IMR-90 (cell line): ENCODE data around the gene HPSE2.

Experiments used
- FOS ChIP-seq: fragments of 150-350 bp; IDR thresholded peaks from 2 replicates; pipeline ENCODE4 v1.6.1; 2016; ENCODE audit warnings: low read depth, low read length
- MAFK ChIP-seq: IDR thresholded peaks from 2 replicates; pipeline ENCODE4 v1.6.1; 2012; ENCODE audit warnings: low read depth, low read length, improper control_type of control experiment
- MXI1 ChIP-seq: IDR thresholded peaks from 2 replicates; pipeline ENCODE4 v1.6.1; 2012; ENCODE audit warnings: low read depth, mild to moderate bottlenecking, low read length, moderate library complexity, borderline replicate concordance
- POLR2A ChIP-seq: IDR thresholded peaks from 2 replicates; pipeline ENCODE4 v1.6.1; 2012; ENCODE audit warnings: mild to moderate bottlenecking, low read depth, low read length
- RAD21 ChIP-seq: IDR thresholded peaks from 2 replicates; pipeline ENCODE4 v1.6.1; 2012; ENCODE audit warnings: low read length, improper control_type of control experiment
- RFX5 ChIP-seq: IDR thresholded peaks from 2 replicates; pipeline ENCODE4 v1.8.0; 2012; ENCODE audit warnings: low read depth, mild to moderate bottlenecking, low read length, moderate library complexity
- SMC3 ChIP-seq: fragments of 150-350 bp; IDR thresholded peaks from 2 replicates; pipeline ENCODE4 v1.6.1; 2016; ENCODE audit warnings: low read depth, mild to moderate bottlenecking, antibody characterized with exemption, low read length, moderate library complexity
- TF ChIP-seq, protein P1 (sequence below): conservative IDR thresholded peaks from 2 replicates; pipeline ENCODE4 v1.5.1; 2012; ENCODE audit warnings: mild to moderate bottlenecking, low read depth, low read length, improper control_type of control experiment

DNA sequence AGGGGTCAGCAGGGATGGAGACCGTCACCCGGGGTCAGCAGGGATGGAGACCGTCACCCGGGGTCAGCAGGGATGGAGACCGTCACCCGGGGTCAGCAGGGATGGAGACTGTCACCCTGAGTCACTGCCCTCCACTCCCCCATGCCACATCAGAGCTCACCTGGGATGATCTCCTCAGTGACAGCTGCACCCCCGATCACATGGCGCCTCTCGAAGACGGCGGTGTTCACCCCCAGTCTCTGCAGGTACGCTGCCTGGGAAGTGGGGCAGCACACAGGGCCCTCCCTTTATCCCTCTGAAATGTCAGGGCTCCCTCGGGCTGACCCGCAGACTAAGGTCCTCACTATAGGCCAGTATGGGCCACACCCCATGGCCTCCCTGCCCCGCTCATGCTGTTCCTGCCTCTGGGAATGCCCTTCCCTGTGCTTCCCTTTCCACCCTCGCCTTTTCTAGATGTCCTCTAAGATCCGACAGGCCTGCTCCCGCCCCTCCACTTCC is 827.9 kb downstream of the HPSE2 start:
- TF ChIP-seq, protein P1, sequence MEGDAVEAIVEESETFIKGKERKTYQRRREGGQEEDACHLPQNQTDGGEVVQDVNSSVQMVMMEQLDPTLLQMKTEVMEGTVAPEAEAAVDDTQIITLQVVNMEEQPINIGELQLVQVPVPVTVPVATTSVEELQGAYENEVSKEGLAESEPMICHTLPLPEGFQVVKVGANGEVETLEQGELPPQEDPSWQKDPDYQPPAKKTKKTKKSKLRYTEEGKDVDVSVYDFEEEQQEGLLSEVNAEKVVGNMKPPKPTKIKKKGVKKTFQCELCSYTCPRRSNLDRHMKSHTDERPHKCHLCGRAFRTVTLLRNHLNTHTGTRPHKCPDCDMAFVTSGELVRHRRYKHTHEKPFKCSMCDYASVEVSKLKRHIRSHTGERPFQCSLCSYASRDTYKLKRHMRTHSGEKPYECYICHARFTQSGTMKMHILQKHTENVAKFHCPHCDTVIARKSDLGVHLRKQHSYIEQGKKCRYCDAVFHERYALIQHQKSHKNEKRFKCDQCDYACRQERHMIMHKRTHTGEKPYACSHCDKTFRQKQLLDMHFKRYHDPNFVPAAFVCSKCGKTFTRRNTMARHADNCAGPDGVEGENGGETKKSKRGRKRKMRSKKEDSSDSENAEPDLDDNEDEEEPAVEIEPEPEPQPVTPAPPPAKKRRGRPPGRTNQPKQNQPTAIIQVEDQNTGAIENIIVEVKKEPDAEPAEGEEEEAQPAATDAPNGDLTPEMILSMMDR = no peak
- TF ChIP-seq POLR2A (no peak), FOS (no peak), MXI1 (no peak), MAFK (no peak), SMC3 (no peak), RAD21 (no peak), RFX5 (no peak)
